Measurements from ENCODE around the gene ZCCHC14.
"Not testable (repeated sequence)": the region's sequence is repeated elsewhere in the genome, so short reads cannot be mapped to it uniquely, and the experiment has no call there.

Gene ZCCHC14

GRCh38 chr16:87376660-87377059 lies 116.2 kb downstream of the ZCCHC14 start:
- no peak for DNase-seq

DNA sequence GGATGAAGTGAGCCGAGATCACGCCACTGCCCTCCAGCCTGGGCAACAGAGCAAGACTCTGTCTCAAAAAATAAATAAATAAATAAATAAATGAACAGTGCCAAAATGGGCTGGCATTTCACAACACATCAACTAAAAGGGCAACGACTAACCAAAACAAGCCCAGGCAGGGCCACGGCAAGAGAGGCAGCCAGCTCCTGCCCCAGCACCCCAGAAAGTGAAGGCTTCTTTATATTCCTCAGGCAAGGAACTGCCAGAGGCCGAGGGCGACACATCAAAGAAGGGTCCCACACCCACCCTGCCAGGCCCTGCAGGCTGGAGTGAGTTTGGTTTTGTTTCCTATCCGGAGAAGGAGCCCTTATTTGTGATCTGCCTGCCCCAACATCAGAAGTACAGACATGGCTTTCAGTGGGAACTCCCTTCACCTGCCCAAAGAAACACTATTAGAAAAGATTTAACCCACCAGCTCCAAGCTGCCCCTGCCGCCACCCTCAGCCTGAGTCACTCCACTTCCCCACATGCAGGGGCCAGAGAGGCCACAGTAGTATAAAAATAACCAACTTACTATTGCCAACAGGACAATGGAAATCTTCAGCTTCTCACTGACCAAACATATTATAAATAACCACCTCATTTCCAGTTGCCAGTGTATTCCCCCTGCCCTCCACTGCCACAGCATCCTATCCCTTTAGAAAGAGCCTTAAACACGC lies 117.2 kb downstream of the ZCCHC14 start:
- no peak for DNase-seq

GRCh38 chr16:87374313-87374712 lies 118.5 kb downstream of the ZCCHC14 start:
- no peak for DNase-seq

- DNase-seq, result no peak
Observed at GRCh38 chr16:87372305-87372704, 120.5 kb downstream of the ZCCHC14 start.

GRCh38 chr16:87371261-87371866 lies 121.5 kb downstream of the ZCCHC14 start:
- DNase-seq, result no peak

DNA sequence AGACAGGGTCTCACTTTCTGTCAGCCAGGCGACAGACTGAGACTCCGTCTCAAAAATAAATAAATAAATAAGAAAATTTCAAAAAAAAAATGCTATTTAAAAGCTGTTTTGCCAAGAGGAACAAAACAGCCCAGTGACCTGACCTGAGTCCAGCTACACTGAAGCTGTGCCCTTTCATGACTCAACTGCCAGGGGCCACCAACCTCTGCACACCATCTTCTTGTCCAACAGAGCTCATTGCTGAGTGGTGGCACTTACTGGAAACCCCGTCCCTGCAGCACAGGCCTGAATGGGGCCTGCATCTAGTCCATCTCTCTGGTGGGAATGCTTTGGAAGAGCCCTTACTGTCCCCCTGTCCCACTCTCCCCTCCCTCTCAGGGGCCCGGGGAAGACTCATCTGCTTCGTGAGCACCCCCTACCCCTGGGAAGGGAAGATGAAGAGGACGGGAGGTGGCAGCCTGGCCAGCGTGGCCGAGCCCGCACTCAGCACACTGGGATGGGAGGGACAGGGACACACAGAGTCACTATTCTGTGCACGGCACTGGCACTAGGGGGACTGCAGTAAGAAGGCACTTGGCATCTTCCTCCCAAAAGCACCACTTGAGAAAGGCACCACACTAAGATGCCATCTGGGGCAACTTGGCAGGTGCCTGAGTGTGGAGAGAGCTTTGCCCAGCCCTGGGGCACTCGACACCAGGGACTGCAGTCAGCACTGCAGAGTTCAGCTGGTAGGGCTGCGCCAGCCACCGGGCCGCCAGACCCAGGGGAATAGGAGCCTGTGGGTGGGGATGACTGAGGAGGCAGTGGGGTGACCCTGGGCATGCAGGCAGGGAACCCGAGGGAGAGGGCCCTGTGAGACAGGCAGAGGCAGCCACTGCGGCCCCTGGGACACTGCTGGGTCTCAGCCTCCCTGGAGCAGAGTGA lies 122.8 kb downstream of the ZCCHC14 start:
- no peak for DNase-seq

DNA sequence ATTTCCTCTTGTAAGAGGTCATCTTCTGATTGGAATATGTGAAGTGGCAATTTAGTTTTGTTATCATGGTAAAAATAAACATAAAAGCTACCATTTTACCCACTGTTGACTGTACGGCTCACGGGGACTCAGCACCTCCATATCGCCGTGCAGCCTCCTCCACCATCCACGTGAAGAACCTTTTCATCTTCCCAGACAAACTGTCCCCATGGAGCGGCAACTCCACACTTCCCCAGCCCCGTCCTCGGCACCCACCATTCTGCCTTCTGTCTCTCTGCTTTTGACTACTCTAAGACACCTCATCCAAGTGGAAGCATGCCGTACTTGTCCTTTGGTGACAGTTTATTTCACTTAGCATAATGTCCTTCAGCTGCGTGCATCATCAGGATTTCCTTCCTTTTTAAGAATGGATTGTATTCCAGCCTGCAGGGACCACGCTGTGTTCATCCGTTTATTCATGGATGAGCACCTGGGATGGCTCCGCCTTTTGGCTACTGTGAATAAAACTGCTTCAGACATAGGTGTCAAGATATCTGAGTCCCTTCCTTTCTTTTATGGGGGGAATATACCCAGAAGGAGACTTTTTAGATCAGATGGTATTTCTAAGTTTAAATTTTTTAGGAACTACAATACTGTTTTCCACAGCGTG lies 123.6 kb downstream of the ZCCHC14 start:
- DNase-seq, result no peak

- no peak for DNase-seq
Observed at GRCh38 chr16:87368029-87368770, 124.6 kb downstream of the ZCCHC14 start.

- DNase-seq, result no peak
Observed at GRCh38 chr16:87367529-87367928, 125.3 kb downstream of the ZCCHC14 start.

- DNase-seq, result no peak
Observed at GRCh38 chr16:87366930-87367329, 125.9 kb downstream of the ZCCHC14 start.

- DNase-seq, result no peak
Observed at GRCh38 chr16:87366288-87366687, 126.5 kb downstream of the ZCCHC14 start.

DNA sequence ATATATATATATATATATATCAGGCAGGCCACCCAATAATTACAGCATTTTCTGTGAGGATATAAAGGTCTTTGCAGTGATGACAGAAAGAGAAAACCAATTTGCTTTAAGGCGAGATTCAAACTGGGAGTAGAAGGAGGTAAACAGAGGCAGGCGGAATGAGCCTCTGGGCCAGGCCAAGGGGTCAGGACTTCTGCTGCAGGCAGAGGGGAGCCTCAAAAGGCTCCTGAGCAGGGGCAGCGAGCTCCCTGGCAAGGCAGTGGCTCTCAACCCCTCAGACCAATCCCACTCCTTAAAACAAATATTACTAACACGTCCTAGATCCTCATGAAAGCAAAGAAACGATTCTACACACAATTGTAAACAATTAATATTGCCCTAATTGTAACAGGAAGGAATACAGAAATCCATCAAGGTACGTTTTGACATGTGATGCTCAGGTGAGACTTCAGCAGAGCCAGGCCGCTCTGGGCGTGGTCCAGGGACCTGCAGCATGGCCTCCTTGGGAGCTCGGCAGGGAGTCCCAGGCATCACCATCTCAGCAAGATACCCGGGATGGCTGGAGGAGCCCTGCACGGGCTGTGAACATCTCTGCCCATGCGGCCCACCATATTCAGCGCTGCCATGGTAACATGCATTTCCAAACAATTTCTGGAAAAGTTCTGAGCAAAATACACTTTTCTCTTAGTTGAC lies 127.7 kb downstream of the ZCCHC14 start:
- no peak for DNase-seq

DNA sequence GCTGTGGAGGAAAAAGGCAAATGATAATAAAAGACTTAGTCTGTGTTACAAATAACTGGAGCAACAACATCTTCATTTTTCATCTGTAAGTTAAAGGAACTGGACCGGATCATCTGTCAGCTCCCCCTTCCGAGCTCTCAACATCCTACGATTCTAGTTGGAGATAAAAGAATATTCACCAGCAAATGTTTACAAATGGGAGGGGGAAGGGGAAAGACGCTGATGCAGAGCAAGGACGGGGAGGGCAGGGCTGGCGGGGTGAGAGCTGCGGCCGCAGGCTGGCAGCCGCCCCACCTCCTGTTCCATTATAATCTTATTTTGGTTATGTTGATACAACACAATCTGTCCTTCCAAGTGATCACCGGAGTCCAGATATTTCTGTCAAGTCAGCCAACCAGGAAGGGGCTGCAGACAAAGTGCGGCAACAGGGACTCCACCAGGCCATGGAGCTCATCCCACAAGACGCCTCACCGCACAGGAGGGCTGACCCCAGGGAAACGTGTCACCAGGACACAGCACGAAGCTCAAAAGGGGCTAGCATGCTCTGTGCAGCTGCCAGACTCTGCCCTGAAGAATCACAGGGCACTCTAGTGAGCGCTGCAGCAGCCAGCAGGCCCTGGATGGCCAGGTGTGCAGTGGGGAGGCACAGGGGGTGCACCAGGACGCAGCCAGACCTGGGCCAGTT lies 128.9 kb downstream of the ZCCHC14 start:
- no peak for DNase-seq

GRCh38 chr16:87362828-87363559 lies 129.8 kb downstream of the ZCCHC14 start:
- DNase-seq, result not testable (repeated sequence)

DNA sequence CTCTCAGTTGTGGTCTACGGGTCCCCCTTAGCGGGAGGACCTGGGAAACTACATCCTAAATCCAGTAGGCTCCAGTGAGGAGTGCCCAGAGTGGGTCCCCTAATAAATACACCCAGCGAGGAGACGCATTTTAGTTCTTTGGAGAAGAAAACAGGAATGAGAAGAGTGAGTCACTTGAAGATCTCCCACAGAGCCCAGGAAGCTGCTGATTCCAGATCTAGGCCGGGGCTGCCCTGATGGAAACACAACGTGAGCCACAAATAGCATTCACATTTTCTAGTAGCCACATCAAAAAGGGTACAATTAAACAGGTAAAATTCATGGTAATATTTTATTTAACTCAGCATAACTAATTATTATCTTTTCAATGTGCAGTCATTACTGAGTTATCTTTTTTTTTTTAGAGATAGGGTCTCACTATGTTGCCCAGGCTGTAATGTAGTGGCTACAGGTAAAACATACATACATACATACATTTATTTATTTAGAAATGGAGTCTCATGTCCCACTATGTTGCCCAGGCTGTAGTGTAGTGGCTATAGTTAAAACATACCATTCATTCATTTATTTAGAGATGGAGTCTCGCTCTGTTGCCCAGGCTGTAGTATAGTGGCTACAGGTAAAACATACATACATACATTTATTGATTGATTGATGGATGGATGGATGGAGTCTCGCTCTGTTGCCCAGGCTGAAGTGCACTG lies 130.8 kb downstream of the ZCCHC14 start:
- no peak for DNase-seq

GRCh38 chr16:87360862-87361610 lies 131.8 kb downstream of the ZCCHC14 start:
- no peak for DNase-seq

DNA sequence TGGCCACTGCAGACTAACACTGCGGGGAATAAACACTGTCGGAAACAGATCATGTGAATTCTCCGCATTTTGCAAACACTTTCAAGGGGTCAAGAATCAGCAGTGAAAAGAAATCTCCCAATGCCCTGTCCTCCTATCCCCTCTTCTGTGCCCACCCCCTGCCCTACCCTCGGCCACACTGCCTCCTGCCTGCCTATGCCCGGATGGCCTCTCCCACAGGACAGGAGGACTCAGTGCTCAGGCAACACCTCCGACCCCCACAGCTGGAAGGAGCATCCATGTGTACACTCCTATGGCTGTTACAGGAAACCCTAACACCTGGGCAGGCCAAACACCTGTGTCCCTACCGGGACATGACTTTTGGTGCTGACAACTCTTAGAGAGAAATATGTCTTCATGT lies 133.7 kb downstream of the ZCCHC14 start:
- DNase-seq, result no peak

DNA sequence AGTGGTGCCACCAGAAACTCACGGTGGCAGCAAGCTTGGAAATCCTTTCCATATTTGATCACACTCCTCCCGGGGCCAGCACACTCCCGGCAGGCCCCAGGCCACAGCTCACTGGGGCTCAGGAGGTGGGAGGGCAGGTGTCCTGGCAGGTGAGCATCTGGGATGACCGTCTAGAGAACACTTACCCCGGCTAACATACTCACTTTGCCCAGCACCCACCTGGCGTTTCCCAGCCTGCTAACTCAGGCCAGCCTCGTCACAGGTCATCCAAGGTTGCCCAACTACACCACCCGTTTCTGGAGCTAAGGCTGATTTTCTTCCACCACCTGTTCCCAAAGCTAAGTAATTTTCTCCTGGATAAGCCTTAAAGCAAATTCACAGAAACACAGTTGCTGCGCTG lies 134.1 kb downstream of the ZCCHC14 start:
- DNase-seq, result no peak

DNA sequence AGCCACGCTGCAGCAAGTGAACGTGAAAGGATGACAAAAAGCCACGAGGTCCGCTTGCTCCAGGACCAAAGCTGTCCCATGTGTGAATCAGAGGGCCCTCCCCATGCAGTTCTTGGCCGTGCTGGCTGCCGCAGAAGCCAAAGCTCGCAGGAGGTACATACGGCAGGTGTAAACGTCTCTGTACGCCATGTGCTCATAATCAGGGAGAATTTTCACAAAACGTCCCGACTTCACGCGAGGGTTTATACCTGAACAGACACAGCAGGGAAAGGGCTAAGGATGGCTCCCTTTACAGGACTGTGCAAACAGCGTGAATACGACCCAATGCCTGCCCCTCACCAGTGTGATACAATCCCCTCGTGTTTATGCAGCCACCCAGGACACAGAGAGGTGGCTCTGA lies 134.6 kb downstream of the ZCCHC14 start:
- DNase-seq, result no peak

All from DMS53 (cell line).